Measurements from ENCODE around the gene PKNOX2. TPM values are rescaled to one million over a fixed set of nuclear protein-coding genes. Genes with fewer than 3 reads are reported as not detected.

Gene PKNOX2
- total and polyA plus RNA-seq, 2 of the 8 experiments (the other 6 are each of a cell fraction or from before 2014, with no cell fraction given), result 2.0 TPM

- Histone ChIP-seq H3K79me1 (ENCODE audit: low read depth, low read length) (no peaks in the 10 kb centered on the region), H4K5ac (ENCODE audit: insufficient read length, low read depth, low read length) (no peak overlapping the region), H3K4ac (replicated peaks; ENCODE audit: insufficient read length, low read depth, low read length) (peak overlapping the region; percentile 96), H3K56ac (replicated peaks; ENCODE audit: insufficient read length, low read depth, low read length) (peak overlapping the region; percentile 9), H2AK5ac (ENCODE audit: low read depth, low read length) (no peak overlapping the region), H3K27ac (ENCODE audit: low read depth, low read length) (no peak overlapping the region), H4K91ac (replicated peaks; ENCODE audit: insufficient read length, low read length) (peak overlapping the region; percentile 82), H3K4me1 (replicated peaks in 1 of 4; ENCODE audit: control insufficient read depth in 3 of 4, insufficient read depth in 4 of 4, low read length in 3 of 4) (peaks cover 21 to 32% (median 31%) of the 10 kb centered on the region in 4 experiments), H3K23me2 (ENCODE audit: low read depth, low read length) (peaks cover 9% of the 10 kb centered on the region; the same call in 1 of the 2 replicates), H3K36me3 (ENCODE audit: control insufficient read depth in 2 of 4, insufficient read depth in 4 of 4, low read length in 3 of 4) (no peaks in the 10 kb centered on the region), H3K79me2 (ENCODE audit: control insufficient read depth in 1 of 2, insufficient read depth in 2 of 2, low read length in 2 of 2) (no peaks in the 10 kb centered on the region), H3K4me2 (ENCODE audit: insufficient read depth in 1 of 2, low read depth in 2 of 2, low read length in 2 of 2) (peak overlapping the region; percentile 81 to 90), H2BK15ac (ENCODE audit: low read length) (peak overlapping the region; percentile 3; the same call in 1 of the 2 replicates), H2AFZ (ENCODE audit: low read length) (no peak overlapping the region), H4K8ac (ENCODE audit: extremely low read depth, insufficient read depth, low read length) (no peak overlapping the region), H2BK120ac (replicated peaks; ENCODE audit: low read depth, low read length) (peak overlapping the region; percentile 91), H3K27me3 (replicated peaks in 1 of 4; ENCODE audit: control insufficient read depth in 3 of 4, extremely low read depth in 1 of 4, insufficient read depth in 3 of 4, low read length in 3 of 4) (peaks cover 0 to 4% (median 0%) of the 10 kb centered on the region in 4 experiments; a peak in 2 of 7 replicates), H3K9ac (replicated peaks in 1 of 4; ENCODE audit: extremely low read depth in 1 of 4, low read depth in 3 of 4, low read length in 3 of 4) (no peak overlapping the region), H3K18ac (ENCODE audit: extremely low read depth, low read length) (peak overlapping the region; percentile 95), H2BK12ac (ENCODE audit: low read depth, low read length) (peak overlapping the region; percentile 70; the same call in 1 of the 2 replicates), H4K20me1 (replicated peaks in 1 of 2; ENCODE audit: control insufficient read depth in 1 of 2, insufficient read depth in 2 of 2, low read length in 2 of 2) (no peaks in the 10 kb centered on the region), H2BK20ac (ENCODE audit: low read length) (peak overlapping the region; percentile 96; the same call in 1 of the 2 replicates), H3K23ac (ENCODE audit: insufficient read length) (no peak overlapping the region), H2BK5ac (ENCODE audit: low read depth, low read length) (peak overlapping the region; percentile 97; the same call in 1 of the 2 replicates), H3K9me3 (ENCODE audit: insufficient read depth in 2 of 2, low read depth in 1 of 2, low read length in 1 of 2) (no peaks in the 10 kb centered on the region), H3K14ac (ENCODE audit: insufficient read length) (no peak overlapping the region), H3K4me3 (ENCODE audit: extremely low read depth in 1 of 4, insufficient read depth in 2 of 4, low read depth in 3 of 4, low read length in 4 of 4) (peak overlapping the region in 3 of 4 experiments; percentile 18 to 49 (median 30); a peak in 5 of 8 replicates)
- DNase-seq (ENCODE audit: low read depth in 1 of 2, low spot score in 2 of 2), result peak in 1 of 2 experiments; percentile 59
- TF ChIP-seq SIN3A (conservative IDR thresholded peaks at IDR 0.05 in 1 of 2, IDR thresholded peaks at IDR 0.05 in 1 of 2; ENCODE audit: low read depth in 1 of 2, low read length in 2 of 2), result 0 out of 4 replicates have a peak, but pooled peaks of 1 of the 2 experiments have one; percentile 8
- no peak for TF ChIP-seq SIRT6 (IDR thresholded peaks at IDR 0.05; ENCODE audit: low read length)
- TF ChIP-seq EZH2 (IDR thresholded peaks at IDR 0.05; ENCODE audit: low read depth, low read length, severe bottlenecking), result peak; percentile 9
- FAIRE-seq, result no peak
- 38% methylated on average over 17 of the region's 18 CpGs; no CpG with 5 or more reads in 1 of the 2 experiments for WGBS, 2 experiments (ENCODE audit: extremely low coverage in 1 of 2, insufficient coverage in 1 of 2, insufficient read length in 1 of 2, insufficient replicate concordance in 2 of 2, low coverage in 1 of 2, low lambda C conversion rate in 2 of 2, missing lambda C conversion rate in 1 of 2)
- POLR2A ChIA-PET (ENCODE audit: partially characterized antibody), result interaction anchor here (0.6 to 2.7 kb wide), 7 partner anchors 11 to 312 kb away, joined by 3 to 15 read pairs (median 3); no protein-coding TSS in a partner anchor
- CTCF ChIA-PET (ENCODE audit: partially characterized antibody), result interaction anchor here (0.6 to 16.9 kb wide), 21 partner anchors 11 to 279 kb away, joined by 3 to 315 read pairs (median 6); partner anchors contain the start of gene PKNOX2
Measured at GRCh38 chr11:125370561-125371389, 206.2 kb downstream of the PKNOX2 start.

Data from H1 (cell line).